Neuronal stem cell (in vitro differentiated cells): ENCODE data around the gene RNASE8.

Experiments
- DNase-seq: peaks from one replicate; pipeline ENCODE4 v3.0.0-alpha.2; 2013; ENCODE audit warnings: low spot score
- H2AFZ ChIP-seq: one replicate; pipeline ENCODE4 v1.6.1; 2013; ENCODE audit warnings: mild to moderate bottlenecking, low read length, inconsistent platforms
- H2AK5ac ChIP-seq: 2 replicates; pipeline ENCODE4 v1.6.1; 2013; ENCODE audit warnings: low read depth, mild to moderate bottlenecking, inconsistent platforms, low read length, moderate library complexity, mixed read lengths
- H2BK120ac ChIP-seq: 2 replicates; pipeline ENCODE4 v1.6.1; 2013; ENCODE audit warnings: low read depth, mild to moderate bottlenecking, inconsistent platforms, low read length, moderate library complexity, mixed read lengths
- H2BK12ac ChIP-seq: one replicate; pipeline ENCODE4 v1.6.1; 2013; ENCODE audit warnings: low read length, inconsistent platforms
- H2BK15ac ChIP-seq: 2 replicates; pipeline ENCODE4 v1.6.1; 2013; ENCODE audit warnings: mild to moderate bottlenecking, low read length, inconsistent platforms, mixed read lengths
- H2BK5ac ChIP-seq: one replicate; pipeline ENCODE4 v1.6.1; 2013; ENCODE audit warnings: inconsistent platforms, mild to moderate bottlenecking, low read length, moderate library complexity
- H3K14ac ChIP-seq: one replicate; pipeline ENCODE4 v1.6.1; 2013; ENCODE audit warnings: low read length, inconsistent platforms
- H3K18ac ChIP-seq: 2 replicates; pipeline ENCODE4 v1.6.1; 2013; ENCODE audit warnings: low read length, inconsistent platforms
- H3K23ac ChIP-seq: 2 replicates; pipeline ENCODE4 v1.6.1; 2013; ENCODE audit warnings: low read depth, mild to moderate bottlenecking, mixed read lengths, low read length, inconsistent platforms; ENCODE audit not compliant: poor library complexity
- H3K27ac ChIP-seq: replicated peaks from 3 replicates; pipeline ENCODE4 v1.5.1; 2013; ENCODE audit warnings: low read length, inconsistent platforms
- H3K27me3 ChIP-seq, 3 experiments: 2 replicates each; pipeline ENCODE4 v1.6.1; 2013; ENCODE audit warnings: low read length in 3 of 3, mild to moderate bottlenecking in 2 of 3, inconsistent platforms in 1 of 3, low read depth in 1 of 3, mixed read lengths in 1 of 3, moderate library complexity in 1 of 3; ENCODE audit not compliant: control insufficient read depth in 3 of 3, insufficient read depth in 3 of 3
- H3K36me3 ChIP-seq, 2 donors: replicated peaks in 1 of 2; 2 replicates each; pipeline ENCODE4 v1.6.1; 2013; ENCODE audit warnings: low read length in 2 of 2; ENCODE audit not compliant: control insufficient read depth in 2 of 2, insufficient read depth in 2 of 2
- H3K4ac ChIP-seq: 2 replicates; pipeline ENCODE4 v1.6.1; 2013; ENCODE audit warnings: inconsistent platforms, mild to moderate bottlenecking, low read length, moderate library complexity
- H3K4me1 ChIP-seq, 2 donors: 1 replicate in 1 of 2; 2 replicates in 1 of 2; pipeline ENCODE4 v1.6.1; 2013; ENCODE audit warnings: low read length in 2 of 2, low read depth in 1 of 2; ENCODE audit not compliant: control insufficient read depth in 2 of 2, insufficient read depth in 1 of 2
- H3K4me2 ChIP-seq: one replicate; pipeline ENCODE4 v1.6.1; 2013; ENCODE audit warnings: mild to moderate bottlenecking, low read length, inconsistent platforms; ENCODE audit not compliant: insufficient read depth, poor library complexity, severe bottlenecking
- H3K4me3 ChIP-seq, 2 donors: 2 replicates each; pipeline ENCODE4 v1.5.1; 2013; ENCODE audit warnings: low read length in 2 of 2, mild to moderate bottlenecking in 2 of 2, inconsistent platforms in 1 of 2, moderate library complexity in 1 of 2
- H3K79me1 ChIP-seq: one replicate; pipeline ENCODE4 v1.6.1; 2013; ENCODE audit warnings: low read depth, mild to moderate bottlenecking, inconsistent platforms, low read length, moderate library complexity
- H3K9ac ChIP-seq: one replicate; pipeline ENCODE4 v1.6.1; 2013; ENCODE audit warnings: mild to moderate bottlenecking, low read depth, low read length, inconsistent platforms; ENCODE audit not compliant: poor library complexity
- H3K9me3 ChIP-seq, 2 donors: replicated peaks in 1 of 2; 2 replicates each; pipeline versions ENCODE3 to v1.6.1; 2013; ENCODE audit warnings: low read length in 2 of 2, mild to moderate bottlenecking in 2 of 2, inconsistent platforms in 1 of 2, low read depth in 1 of 2, mixed read lengths in 1 of 2, moderate library complexity in 1 of 2; ENCODE audit not compliant: control insufficient read depth in 2 of 2, insufficient read depth in 1 of 2
- H4K8ac ChIP-seq: one replicate; pipeline ENCODE4 v1.6.1; 2013; ENCODE audit warnings: low read depth, mild to moderate bottlenecking, inconsistent platforms, low read length, moderate library complexity
- H4K91ac ChIP-seq: one replicate; pipeline ENCODE4 v1.6.1; 2013; ENCODE audit warnings: low read length, low read depth, mild to moderate bottlenecking, inconsistent platforms; ENCODE audit not compliant: poor library complexity
- WGBS, 2 donors: extraction: QIAGEN DNeasy Blood & Tissue Kit; methylation state at CpG; one replicate each; pipeline ENCODE4 v1.1.7; 2013; ENCODE audit warnings: missing lambda C conversion rate in 2 of 2, mixed read lengths in 1 of 2; ENCODE audit not compliant: insufficient read length in 2 of 2, insufficient replicate concordance in 1 of 2; ENCODE audit errors: extremely low coverage in 2 of 2; 5-methylcytosine and 5-hydroxymethylcytosine counted together

RNASE8 gene

DNA sequence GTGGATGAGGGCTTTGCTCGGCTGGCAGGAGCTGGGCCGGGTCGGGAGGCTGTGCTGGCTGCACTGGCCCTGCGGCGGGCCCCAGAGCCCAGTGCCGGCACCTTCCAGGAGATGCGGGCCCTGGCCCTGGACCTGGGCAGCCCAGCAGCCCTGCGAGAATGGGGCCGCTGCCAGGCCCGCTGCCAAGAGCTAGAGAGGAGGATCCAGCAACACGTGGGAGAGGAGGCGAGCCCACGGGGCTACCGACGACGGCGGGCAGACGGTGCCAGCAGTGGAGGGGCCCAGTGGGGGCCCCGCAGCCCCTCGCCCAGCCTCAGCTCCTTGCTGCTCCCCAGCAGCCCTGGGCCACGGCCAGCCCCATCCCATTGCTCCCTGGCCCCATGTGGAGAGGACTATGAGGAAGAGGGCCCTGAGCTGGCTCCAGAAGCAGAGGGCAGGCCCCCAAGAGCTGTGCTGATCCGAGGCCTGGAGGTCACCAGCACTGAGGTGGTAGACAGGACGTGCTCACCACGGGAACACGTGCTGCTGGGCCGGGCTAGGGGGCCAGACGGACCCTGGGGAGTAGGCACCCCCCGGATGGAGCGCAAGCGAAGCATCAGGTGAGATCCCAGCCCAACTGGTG, 24.0 kb downstream of the RNASE8 start:
- no peaks in the 10 kb centered on the region for H3K4me1 ChIP-seq
- no peak overlapping the region for H3K14ac ChIP-seq
- no peak overlapping the region for H4K91ac ChIP-seq
- H2AFZ ChIP-seq: no peak overlapping the region
- no peak overlapping the region for H2BK12ac ChIP-seq
- no peak overlapping the region for H2AK5ac ChIP-seq
- no peak for DNase-seq
- H3K4ac ChIP-seq: no peak overlapping the region
- no peak overlapping the region for H3K4me3 ChIP-seq
- no peak overlapping the region for H4K8ac ChIP-seq
- peaks cover 76 to 99% of the 10 kb centered on the region in 2 donors for H3K36me3 ChIP-seq
- H3K27me3 ChIP-seq: no peaks in the 10 kb centered on the region
- no peak overlapping the region for H2BK5ac ChIP-seq
- peak overlapping the region; percentile 52 for H3K23ac ChIP-seq
- no CpG with 5 or more reads among the region's 30 CpGs for WGBS, 2 donors
- no peak overlapping the region for H3K18ac ChIP-seq
- H3K9ac ChIP-seq: peak overlapping the region; percentile 45
- H3K9me3 ChIP-seq: peaks cover 0 to 3% of the 10 kb centered on the region in 2 donors
- H2BK120ac ChIP-seq: no peak overlapping the region
- no peaks in the 10 kb centered on the region for H3K79me1 ChIP-seq
- H2BK15ac ChIP-seq: no peak overlapping the region
- H3K27ac ChIP-seq: no peak overlapping the region
- H3K4me2 ChIP-seq: no peak overlapping the region

DNA sequence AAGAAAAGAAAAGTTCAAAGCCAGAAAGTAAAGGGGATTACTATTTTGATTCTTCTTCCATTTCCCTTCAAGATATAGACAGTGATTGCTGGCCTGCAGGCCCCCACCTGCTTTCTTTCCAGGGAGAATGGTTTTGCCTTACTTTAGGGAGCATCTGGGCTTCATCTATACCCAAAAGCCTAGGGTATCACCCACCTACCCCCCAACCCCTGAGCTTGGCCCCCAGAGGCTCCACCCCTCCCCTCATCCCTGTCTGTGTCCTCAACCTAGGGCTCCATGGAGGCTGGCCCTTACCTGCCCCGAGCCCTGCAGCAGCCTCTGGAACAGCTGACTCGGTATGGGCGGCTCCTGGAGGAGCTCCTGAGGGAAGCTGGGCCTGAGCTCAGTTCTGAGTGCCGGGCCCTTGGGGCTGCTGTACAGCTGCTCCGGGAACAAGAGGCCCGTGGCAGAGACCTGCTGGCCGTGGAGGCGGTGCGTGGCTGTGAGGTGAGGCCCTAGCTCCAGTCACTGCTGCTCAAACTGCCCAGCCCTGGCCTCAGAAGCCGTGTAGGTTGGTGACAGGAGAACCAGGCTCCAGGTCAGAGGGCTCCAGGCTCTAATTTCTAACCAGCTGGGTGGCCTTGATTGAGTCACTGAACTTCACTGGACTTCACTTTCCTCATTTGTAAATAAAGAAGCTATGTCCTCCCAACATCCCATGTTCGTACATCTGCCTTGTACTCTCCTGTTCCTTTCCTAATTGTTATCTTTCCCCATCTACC, 26.1 kb downstream of the RNASE8 start:
- H3K27ac ChIP-seq: no peak overlapping the region
- H2BK12ac ChIP-seq: no peak overlapping the region
- peaks cover 10 to 11% of the 10 kb centered on the region in 2 donors for H3K4me1 ChIP-seq
- H3K79me1 ChIP-seq: no peaks in the 10 kb centered on the region
- H3K23ac ChIP-seq: no peak overlapping the region
- no peak overlapping the region for H4K91ac ChIP-seq
- H2BK5ac ChIP-seq: no peak overlapping the region
- H3K9ac ChIP-seq: no peak overlapping the region
- no peak overlapping the region for H3K4ac ChIP-seq
- no peaks in the 10 kb centered on the region for H3K27me3 ChIP-seq
- H3K36me3 ChIP-seq: peaks cover 65 to 92% of the 10 kb centered on the region in 2 donors
- H4K8ac ChIP-seq: no peak overlapping the region
- no peak overlapping the region for H3K4me2 ChIP-seq
- H3K4me3 ChIP-seq: no peak overlapping the region
- H2AK5ac ChIP-seq: no peak overlapping the region
- H3K14ac ChIP-seq: peak overlapping the region; percentile 58
- H2AFZ ChIP-seq: no peak overlapping the region
- no peak overlapping the region for H2BK120ac ChIP-seq
- no peak for DNase-seq
- peaks cover 0 to 8% of the 10 kb centered on the region in 2 donors for H3K9me3 ChIP-seq
- no peak overlapping the region for H2BK15ac ChIP-seq
- no peak overlapping the region for H3K18ac ChIP-seq
- no CpG with 5 or more reads among the region's 11 CpGs for WGBS, 2 donors

GRCh38 chr14:21084396-21084795, 26.8 kb downstream of the RNASE8 start:
- no peak overlapping the region for H3K23ac ChIP-seq
- H3K14ac ChIP-seq: no peak overlapping the region
- no peak overlapping the region for H2AK5ac ChIP-seq
- H3K4me3 ChIP-seq: no peak overlapping the region
- no peaks in the 10 kb centered on the region for H3K79me1 ChIP-seq
- H4K8ac ChIP-seq: no peak overlapping the region
- H3K4me2 ChIP-seq: no peak overlapping the region
- H2BK120ac ChIP-seq: no peak overlapping the region
- no peak overlapping the region for H2BK12ac ChIP-seq
- peaks cover 10 to 11% of the 10 kb centered on the region in 2 donors for H3K4me1 ChIP-seq
- no peaks in the 10 kb centered on the region for H3K27me3 ChIP-seq
- H2BK5ac ChIP-seq: no peak overlapping the region
- no peak overlapping the region for H3K4ac ChIP-seq
- no peak overlapping the region for H3K9ac ChIP-seq
- no peak for DNase-seq
- H3K9me3 ChIP-seq: peaks cover 0 to 8% of the 10 kb centered on the region in 2 donors
- H4K91ac ChIP-seq: no peak overlapping the region
- H2AFZ ChIP-seq: no peak overlapping the region
- no peak overlapping the region for H3K18ac ChIP-seq
- peaks cover 64 to 92% of the 10 kb centered on the region in 2 donors for H3K36me3 ChIP-seq
- WGBS, 2 donors: no CpG with 5 or more reads among the region's 2 CpGs
- H2BK15ac ChIP-seq: no peak overlapping the region
- no peak overlapping the region for H3K27ac ChIP-seq
